ENCODE measurements around the gene CAPN13. TPM values are rescaled to one million over a fixed set of nuclear protein-coding genes. Genes with fewer than 3 reads are reported as not detected.

Gene CAPN13
- total and polyA plus RNA-seq, 3 donors from 2014 or later = 0.57 to 2.7 (median 2.2) TPM

GRCh38 chr2:30737326-30737610, 70.0 kb downstream of the CAPN13 start:
- intact Hi-C loops (cut with DNase I; ENCODE audit: low total_unique reads) = no loop called here
- DNase-seq = no peak
- Histone ChIP-seq H3K9me3 (no peaks in the 10 kb centered on the region), H3K4me1 (no peaks in the 10 kb centered on the region), H3K36me3 (ENCODE audit: low read depth, missing control alignments) (no peaks in the 10 kb centered on the region), H3K27ac (no peak overlapping the region), H3K4me3 (no peak overlapping the region), H3K27me3 (no peaks in the 10 kb centered on the region)
- no peak for TF ChIP-seq CTCF (IDR thresholded peaks at IDR 0.05)
- no peak for TF ChIP-seq POLR2A (IDR thresholded peaks at IDR 0.05)
- 85 to 92% methylated on average over 8 of the region's 8 CpGs for WGBS, 2 donors

- H3K36me3 ChIP-seq (ENCODE audit: low read depth, missing control alignments) = no peaks in the 10 kb centered on the region
- H3K4me1 ChIP-seq = no peaks in the 10 kb centered on the region
- H3K9me3 ChIP-seq = no peaks in the 10 kb centered on the region
- intact Hi-C loops (cut with DNase I; ENCODE audit: low total_unique reads) = no loop called here
- H3K27me3 ChIP-seq = no peaks in the 10 kb centered on the region
- H3K4me3 ChIP-seq = no peak overlapping the region
- H3K27ac ChIP-seq = no peak overlapping the region
- TF ChIP-seq CTCF (IDR thresholded peaks at IDR 0.05) (no peak), POLR2A (IDR thresholded peaks at IDR 0.05) (no peak)
- DNase-seq = no peak
- 83 to 86% methylated on average over 18 of the region's 18 CpGs for WGBS, 2 donors
Measured at GRCh38 chr2:30736461-30737325, 70.6 kb downstream of the CAPN13 start.

- DNase-seq = no peak
- Histone ChIP-seq H3K27ac (no peak overlapping the region), H3K9me3 (no peaks in the 10 kb centered on the region), H3K4me1 (no peaks in the 10 kb centered on the region), H3K36me3 (ENCODE audit: low read depth, missing control alignments) (no peaks in the 10 kb centered on the region), H3K4me3 (no peak overlapping the region), H3K27me3 (no peaks in the 10 kb centered on the region)
- WGBS, 2 donors = 74 to 80% methylated on average over 13 to 15 of the region's 15 CpGs
- intact Hi-C loops (cut with DNase I; ENCODE audit: low total_unique reads) = no loop called here
- TF ChIP-seq POLR2A (IDR thresholded peaks at IDR 0.05) (no peak), CTCF (IDR thresholded peaks at IDR 0.05) (no peak)
Measured at GRCh38 chr2:30733876-30734520, 73.2 kb downstream of the CAPN13 start.

- DNase-seq = no peak
- no peak overlapping the region for H3K27ac ChIP-seq
- no peaks in the 10 kb centered on the region for H3K9me3 ChIP-seq
- no peak for TF ChIP-seq POLR2A (IDR thresholded peaks at IDR 0.05)
- no peak for TF ChIP-seq CTCF (IDR thresholded peaks at IDR 0.05)
- no peaks in the 10 kb centered on the region for H3K36me3 ChIP-seq (ENCODE audit: low read depth, missing control alignments)
- WGBS, 2 donors = 85 to 89% methylated on average over 2 to 4 of the region's 4 CpGs
- no peaks in the 10 kb centered on the region for H3K27me3 ChIP-seq
- intact Hi-C loops (cut with DNase I; ENCODE audit: low total_unique reads) = no loop called here
- H3K4me1 ChIP-seq = no peaks in the 10 kb centered on the region
- no peak overlapping the region for H3K4me3 ChIP-seq
Measured at GRCh38 chr2:30732876-30733275, 74.4 kb downstream of the CAPN13 start.

Measured in testis (tissue), 3 donors.